GM23338 (cell line): ENCODE data around the gene ABCD1. TPM values are rescaled to one million over a fixed set of nuclear protein-coding genes. Genes with fewer than 3 reads are reported as not detected.

Experiments
- ATAC-seq: fragments of 200-7000 bp; cut with Tn5 transposase; 3 replicates; pipeline ENCODE4 v1.9.1; 2020
- DNase-seq: peaks from one replicate; pipeline ENCODE4 v3.0.0-alpha.2; 2015; ENCODE audit warnings: low spot score
- H2AFZ ChIP-seq: fragments of 200-600 bp; sonication (generic); 2 replicates; pipeline ENCODE4 v1.8.0; 2016; ENCODE audit warnings: antibody characterized with exemption, mild to moderate bottlenecking, moderate library complexity
- H3F3A ChIP-seq: fragments of 200-600 bp; sonication (generic); replicated peaks from 2 replicates; pipeline ENCODE4 v1.8.0; 2017; ENCODE audit warnings: antibody characterized with exemption, mixed run types, low read depth
- H3K27ac ChIP-seq: fragments of 200-600 bp; sonication (generic); 2 replicates; pipeline ENCODE4 v1.6.1; 2016; ENCODE audit warnings: low read depth
- H3K27me3 ChIP-seq: fragments of 200-600 bp; sonication (generic); 2 replicates; pipeline ENCODE4 v1.8.0; 2016; ENCODE audit warnings: mild to moderate bottlenecking, mixed run types, moderate library complexity; ENCODE audit not compliant: insufficient read depth
- H3K36me3 ChIP-seq: fragments of 200-600 bp; sonication (generic); 2 replicates; pipeline ENCODE4 v1.8.0; 2016; ENCODE audit warnings: mild to moderate bottlenecking; ENCODE audit not compliant: insufficient read depth
- H3K4me1 ChIP-seq: fragments of 200-600 bp; sonication (generic); 2 replicates; pipeline ENCODE4 v1.8.0; 2016; ENCODE audit warnings: mild to moderate bottlenecking, moderate library complexity; ENCODE audit not compliant: insufficient read depth
- H3K4me2 ChIP-seq: fragments of 200-600 bp; sonication (generic); 2 replicates; pipeline ENCODE4 v1.7.1; 2017; ENCODE audit warnings: mixed run types
- H3K4me3 ChIP-seq: fragments of 200-600 bp; sonication (generic); 2 replicates; pipeline ENCODE4 v1.6.1; 2016; ENCODE audit warnings: mixed run types
- H3K79me2 ChIP-seq: fragments of 200-600 bp; sonication (generic); replicated peaks from 2 replicates; pipeline ENCODE4 v1.8.0; 2017; ENCODE audit warnings: mild to moderate bottlenecking; ENCODE audit not compliant: insufficient read depth
- H3K9me2 ChIP-seq: fragments of 200-600 bp; sonication (generic); 2 replicates; pipeline ENCODE4 v1.8.0; 2017; ENCODE audit not compliant: insufficient read depth
- H4K20me1 ChIP-seq: fragments of 200-600 bp; sonication (generic); replicated peaks from 2 replicates; pipeline ENCODE4 v1.8.0; 2017; ENCODE audit warnings: mild to moderate bottlenecking; ENCODE audit not compliant: insufficient read depth
- H3K27ac Mint-ChIP-seq: 2 replicates; pipeline ENCODE4 v1.8.0; 2020; ENCODE audit warnings: inconsistent platforms, mild to moderate bottlenecking, moderate library complexity, mixed read lengths
- H3K27me3 Mint-ChIP-seq: 3 replicates; pipeline ENCODE4 v1.8.0; 2022; ENCODE audit warnings: low read depth, mild to moderate bottlenecking, moderate library complexity, mixed read lengths, inconsistent platforms; ENCODE audit not compliant: insufficient read depth, poor library complexity
- H3K36me3 Mint-ChIP-seq: 3 replicates; pipeline ENCODE4 v1.8.0; 2021; ENCODE audit warnings: low read depth, mild to moderate bottlenecking, inconsistent platforms, moderate library complexity, mixed read lengths
- H3K4me1 Mint-ChIP-seq: 3 replicates; pipeline ENCODE4 v1.8.0; 2020; ENCODE audit warnings: mild to moderate bottlenecking, inconsistent platforms, mixed read lengths
- H3K4me3 Mint-ChIP-seq: 3 replicates; pipeline ENCODE4 v1.8.0; 2021; ENCODE audit warnings: moderate library complexity, mild to moderate bottlenecking, inconsistent platforms, mixed read lengths
- H3K9me3 Mint-ChIP-seq: 3 replicates; pipeline ENCODE4 v1.8.0; 2020; ENCODE audit warnings: moderate library complexity, mild to moderate bottlenecking, inconsistent platforms, mixed read lengths
- JUNB ChIP-seq: IDR thresholded peaks from one replicate; pipeline ENCODE4 v1.6.1; 2016; ENCODE audit warnings: antibody characterized with exemption; ENCODE audit not compliant: unreplicated experiment
- polyA plus RNA-seq: library from polyadenylated mRNA; unstranded; fragments of >200 nt; fragmentation: Nextera tagmentation; extraction: Ambion mirVana; gene quantifications from 2 replicates; pipeline ENCODE4 v1.2.1, GENCODE V29; 2016
- total RNA-seq: library from RNA; depleted of rRNA; stranded (reverse); fragments of >200 nt; shearing (Covaris generic); gene quantifications from 2 replicates; pipeline ENCODE4 v1.2.3, GENCODE V29; 2014
- TF ChIP-seq, protein P1 (sequence below): fragments of 250-450 bp; sonication (Bioruptor Pico); IDR thresholded peaks from 2 replicates; pipeline ENCODE4 v1.5.0; 2020; ENCODE audit warnings: mild to moderate bottlenecking, moderate library complexity
- TF ChIP-seq, protein P2 (sequence below): IDR thresholded peaks from one replicate; pipeline ENCODE4 v1.6.1; 2018; ENCODE audit warnings: antibody characterized with exemption; ENCODE audit not compliant: unreplicated experiment

The ABCD1 gene
- total and polyA plus RNA-seq, 2 experiments from 2014 or later, result 2.4 to 8.9 TPM

DNA sequence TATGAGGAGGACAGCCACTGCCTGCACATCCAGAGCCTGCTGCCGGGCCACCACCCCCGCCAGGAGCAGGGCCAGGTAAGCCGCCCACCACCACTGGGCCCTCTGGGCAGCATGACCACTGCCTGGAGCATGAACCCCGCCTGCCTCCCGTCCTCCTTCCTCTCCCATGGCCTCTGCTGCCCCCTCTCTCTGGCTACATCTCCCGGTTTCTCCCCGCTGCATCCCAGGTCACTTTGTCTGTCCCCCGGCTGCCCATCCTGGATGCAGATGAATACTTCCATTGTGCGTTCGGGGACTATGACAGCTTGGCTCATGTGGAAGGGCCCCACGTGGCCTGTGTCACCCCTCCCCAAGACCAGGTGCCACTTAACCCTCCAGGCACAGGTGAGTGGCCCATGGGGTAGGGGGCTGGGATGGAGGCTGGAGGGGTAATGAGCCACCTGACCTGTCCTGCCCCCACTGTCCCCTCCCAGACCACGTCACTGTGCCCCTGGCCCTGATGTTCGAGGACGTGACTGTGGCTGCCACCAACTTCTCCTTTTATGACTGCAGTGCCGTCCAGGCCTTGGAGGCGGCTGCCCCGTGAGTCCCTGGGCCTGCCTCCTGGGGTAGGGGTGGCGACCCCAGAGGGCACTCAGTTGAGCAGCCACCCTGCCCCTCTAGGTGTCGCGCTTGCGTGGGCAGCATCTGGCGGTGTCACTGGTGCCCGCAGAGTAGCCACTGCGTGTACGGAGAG is 45.4 kb downstream of the ABCD1 start:
- ATAC-seq, result no peak
- Mint-ChIP-seq H3K4me1 (peaks cover 5% of the 10 kb centered on the region; the same call in 2 of the 3 replicates), H3K27me3 (peaks cover 7% of the 10 kb centered on the region), H3K4me3 (no peak overlapping the region), H3K9me3 (no peaks in the 10 kb centered on the region), H3K36me3 (no peaks in the 10 kb centered on the region), H3K27ac (no peak overlapping the region)
- Histone ChIP-seq H3K79me2 (no peaks in the 10 kb centered on the region), H3K27ac (no peak overlapping the region), H3K4me1 (no peaks in the 10 kb centered on the region), H2AFZ (no peak overlapping the region), H4K20me1 (no peaks in the 10 kb centered on the region), H3F3A (no peaks in the 10 kb centered on the region), H3K36me3 (no peaks in the 10 kb centered on the region), H3K4me3 (no peak overlapping the region), H3K9me2 (no peaks in the 10 kb centered on the region), H3K4me2 (no peak overlapping the region), H3K27me3 (no peaks in the 10 kb centered on the region)
- DNase-seq, result no peak
- TF ChIP-seq, protein P1, sequence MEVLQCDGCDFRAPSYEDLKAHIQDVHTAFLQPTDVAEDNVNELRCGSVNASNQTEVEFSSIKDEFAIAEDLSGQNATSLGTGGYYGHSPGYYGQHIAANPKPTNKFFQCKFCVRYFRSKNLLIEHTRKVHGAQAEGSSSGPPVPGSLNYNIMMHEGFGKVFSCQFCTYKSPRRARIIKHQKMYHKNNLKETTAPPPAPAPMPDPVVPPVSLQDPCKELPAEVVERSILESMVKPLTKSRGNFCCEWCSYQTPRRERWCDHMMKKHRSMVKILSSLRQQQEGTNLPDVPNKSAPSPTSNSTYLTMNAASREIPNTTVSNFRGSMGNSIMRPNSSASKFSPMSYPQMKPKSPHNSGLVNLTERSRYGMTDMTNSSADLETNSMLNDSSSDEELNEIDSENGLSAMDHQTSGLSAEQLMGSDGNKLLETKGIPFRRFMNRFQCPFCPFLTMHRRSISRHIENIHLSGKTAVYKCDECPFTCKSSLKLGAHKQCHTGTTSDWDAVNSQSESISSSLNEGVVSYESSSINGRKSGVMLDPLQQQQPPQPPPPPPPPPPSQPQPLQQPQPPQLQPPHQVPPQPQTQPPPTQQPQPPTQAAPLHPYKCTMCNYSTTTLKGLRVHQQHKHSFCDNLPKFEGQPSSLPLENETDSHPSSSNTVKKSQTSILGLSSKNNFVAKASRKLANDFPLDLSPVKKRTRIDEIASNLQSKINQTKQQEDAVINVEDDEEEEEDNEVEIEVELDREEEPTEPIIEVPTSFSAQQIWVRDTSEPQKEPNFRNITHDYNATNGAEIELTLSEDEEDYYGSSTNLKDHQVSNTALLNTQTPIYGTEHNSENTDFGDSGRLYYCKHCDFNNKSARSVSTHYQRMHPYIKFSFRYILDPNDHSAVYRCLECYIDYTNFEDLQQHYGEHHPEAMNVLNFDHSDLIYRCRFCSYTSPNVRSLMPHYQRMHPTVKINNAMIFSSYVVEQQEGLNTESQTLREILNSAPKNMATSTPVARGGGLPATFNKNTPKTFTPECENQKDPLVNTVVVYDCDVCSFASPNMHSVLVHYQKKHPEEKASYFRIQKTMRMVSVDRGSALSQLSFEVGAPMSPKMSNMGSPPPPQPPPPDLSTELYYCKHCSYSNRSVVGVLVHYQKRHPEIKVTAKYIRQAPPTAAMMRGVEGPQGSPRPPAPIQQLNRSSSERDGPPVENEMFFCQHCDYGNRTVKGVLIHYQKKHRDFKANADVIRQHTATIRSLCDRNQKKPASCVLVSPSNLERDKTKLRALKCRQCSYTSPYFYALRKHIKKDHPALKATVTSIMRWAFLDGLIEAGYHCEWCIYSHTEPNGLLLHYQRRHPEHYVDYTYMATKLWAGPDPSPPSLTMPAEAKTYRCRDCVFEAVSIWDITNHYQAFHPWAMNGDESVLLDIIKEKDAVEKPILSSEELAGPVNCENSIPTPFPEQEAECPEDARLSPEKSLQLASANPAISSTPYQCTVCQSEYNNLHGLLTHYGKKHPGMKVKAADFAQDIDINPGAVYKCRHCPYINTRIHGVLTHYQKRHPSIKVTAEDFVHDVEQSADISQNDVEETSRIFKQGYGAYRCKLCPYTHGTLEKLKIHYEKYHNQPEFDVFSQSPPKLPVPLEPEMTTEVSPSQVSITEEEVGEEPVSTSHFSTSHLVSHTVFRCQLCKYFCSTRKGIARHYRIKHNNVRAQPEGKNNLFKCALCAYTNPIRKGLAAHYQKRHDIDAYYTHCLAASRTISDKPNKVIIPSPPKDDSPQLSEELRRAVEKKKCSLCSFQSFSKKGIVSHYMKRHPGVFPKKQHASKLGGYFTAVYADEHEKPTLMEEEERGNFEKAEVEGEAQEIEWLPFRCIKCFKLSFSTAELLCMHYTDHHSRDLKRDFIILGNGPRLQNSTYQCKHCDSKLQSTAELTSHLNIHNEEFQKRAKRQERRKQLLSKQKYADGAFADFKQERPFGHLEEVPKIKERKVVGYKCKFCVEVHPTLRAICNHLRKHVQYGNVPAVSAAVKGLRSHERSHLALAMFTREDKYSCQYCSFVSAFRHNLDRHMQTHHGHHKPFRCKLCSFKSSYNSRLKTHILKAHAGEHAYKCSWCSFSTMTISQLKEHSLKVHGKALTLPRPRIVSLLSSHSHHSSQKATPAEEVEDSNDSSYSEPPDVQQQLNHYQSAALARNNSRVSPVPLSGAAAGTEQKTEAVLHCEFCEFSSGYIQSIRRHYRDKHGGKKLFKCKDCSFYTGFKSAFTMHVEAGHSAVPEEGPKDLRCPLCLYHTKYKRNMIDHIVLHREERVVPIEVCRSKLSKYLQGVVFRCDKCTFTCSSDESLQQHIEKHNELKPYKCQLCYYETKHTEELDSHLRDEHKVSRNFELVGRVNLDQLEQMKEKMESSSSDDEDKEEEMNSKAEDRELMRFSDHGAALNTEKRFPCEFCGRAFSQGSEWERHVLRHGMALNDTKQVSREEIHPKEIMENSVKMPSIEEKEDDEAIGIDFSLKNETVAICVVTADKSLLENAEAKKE (CRISPR knock-in tag), result no peak
- TF ChIP-seq, protein P2, sequence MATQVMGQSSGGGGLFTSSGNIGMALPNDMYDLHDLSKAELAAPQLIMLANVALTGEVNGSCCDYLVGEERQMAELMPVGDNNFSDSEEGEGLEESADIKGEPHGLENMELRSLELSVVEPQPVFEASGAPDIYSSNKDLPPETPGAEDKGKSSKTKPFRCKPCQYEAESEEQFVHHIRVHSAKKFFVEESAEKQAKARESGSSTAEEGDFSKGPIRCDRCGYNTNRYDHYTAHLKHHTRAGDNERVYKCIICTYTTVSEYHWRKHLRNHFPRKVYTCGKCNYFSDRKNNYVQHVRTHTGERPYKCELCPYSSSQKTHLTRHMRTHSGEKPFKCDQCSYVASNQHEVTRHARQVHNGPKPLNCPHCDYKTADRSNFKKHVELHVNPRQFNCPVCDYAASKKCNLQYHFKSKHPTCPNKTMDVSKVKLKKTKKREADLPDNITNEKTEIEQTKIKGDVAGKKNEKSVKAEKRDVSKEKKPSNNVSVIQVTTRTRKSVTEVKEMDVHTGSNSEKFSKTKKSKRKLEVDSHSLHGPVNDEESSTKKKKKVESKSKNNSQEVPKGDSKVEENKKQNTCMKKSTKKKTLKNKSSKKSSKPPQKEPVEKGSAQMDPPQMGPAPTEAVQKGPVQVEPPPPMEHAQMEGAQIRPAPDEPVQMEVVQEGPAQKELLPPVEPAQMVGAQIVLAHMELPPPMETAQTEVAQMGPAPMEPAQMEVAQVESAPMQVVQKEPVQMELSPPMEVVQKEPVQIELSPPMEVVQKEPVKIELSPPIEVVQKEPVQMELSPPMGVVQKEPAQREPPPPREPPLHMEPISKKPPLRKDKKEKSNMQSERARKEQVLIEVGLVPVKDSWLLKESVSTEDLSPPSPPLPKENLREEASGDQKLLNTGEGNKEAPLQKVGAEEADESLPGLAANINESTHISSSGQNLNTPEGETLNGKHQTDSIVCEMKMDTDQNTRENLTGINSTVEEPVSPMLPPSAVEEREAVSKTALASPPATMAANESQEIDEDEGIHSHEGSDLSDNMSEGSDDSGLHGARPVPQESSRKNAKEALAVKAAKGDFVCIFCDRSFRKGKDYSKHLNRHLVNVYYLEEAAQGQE, result no peak
- no peak for TF ChIP-seq JUNB
